ENCODE measurements around the gene CYB5R3. TPM values are rescaled to one million over a fixed set of nuclear protein-coding genes. Genes with fewer than 3 reads are reported as not detected.
"Not testable (repeated sequence)": the region's sequence is repeated elsewhere in the genome, so short reads cannot be mapped to it uniquely, and the experiment has no call there.

The CYB5R3 gene
- total and polyA plus RNA-seq, 7 experiments from 2014 or later: 34.3 to 74.1 (median 42.3) TPM

DNA sequence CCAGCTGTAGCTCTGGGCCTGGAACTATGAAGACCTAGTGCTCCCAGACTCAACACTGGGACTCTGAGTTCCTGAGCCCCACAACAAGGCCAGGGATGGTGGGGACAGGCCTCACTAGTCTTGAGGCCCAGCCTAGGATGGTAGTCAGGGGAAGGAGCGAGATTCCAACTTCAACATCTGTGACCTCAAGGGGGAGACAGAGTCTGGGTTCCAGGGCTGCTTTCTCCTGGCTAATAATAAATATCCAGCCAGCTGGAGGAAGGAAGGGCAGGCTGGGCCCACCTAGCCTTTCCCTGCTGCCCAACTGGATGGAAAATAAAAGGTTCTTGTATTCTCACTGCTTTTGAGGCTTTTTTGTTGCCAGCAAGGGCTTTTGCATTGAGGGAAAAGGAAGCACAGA is 75.1 kb downstream of the CYB5R3 start:
- H3K27ac Mint-ChIP-seq; H3K9me3 ChIP-seq (ENCODE audit: control insufficient read depth in 2 of 3, low read length in 3 of 3); H3K4me1 Mint-ChIP-seq; intact Hi-C loops (cut with micrococcal nuclease); H3K27me3 ChIP-seq (ENCODE audit: control insufficient read depth in 2 of 2, insufficient read depth in 2 of 2, low read length in 2 of 2); H3K27me3 Mint-ChIP-seq; H3K4me3 Mint-ChIP-seq; H3K4me1 ChIP-seq (ENCODE audit: control insufficient read depth in 2 of 2, insufficient read depth in 2 of 2, low read length in 2 of 2); CTCF ChIA-PET; ATAC-seq; H3K4me3 ChIP-seq (ENCODE audit: low read length); DNase-seq; H3K27ac ChIP-seq (ENCODE audit: low read depth, low read length); H3K9me3 Mint-ChIP-seq; POLR2A ChIA-PET: not testable (repeated sequence)
- H3K36me3 ChIP-seq (ENCODE audit: control insufficient read depth in 2 of 3, insufficient read depth in 3 of 3, low read length in 3 of 3): peaks cover 0 to 45% (median 8%) of the 10 kb centered on the region in 3 experiments
- peaks cover 0 to 28% (median 3%) of the 10 kb centered on the region in 5 donors for H3K36me3 Mint-ChIP-seq

- peaks cover 0 to 24% (median 3%) of the 10 kb centered on the region in 5 donors for H3K36me3 Mint-ChIP-seq
- intact Hi-C loops (cut with micrococcal nuclease); H3K27ac ChIP-seq (ENCODE audit: low read depth, low read length); H3K27me3 ChIP-seq (ENCODE audit: control insufficient read depth in 2 of 2, insufficient read depth in 2 of 2, low read length in 2 of 2); H3K27ac Mint-ChIP-seq; ATAC-seq; H3K4me1 ChIP-seq (ENCODE audit: control insufficient read depth in 2 of 2, insufficient read depth in 2 of 2, low read length in 2 of 2); H3K4me3 ChIP-seq (ENCODE audit: low read length); H3K9me3 ChIP-seq (ENCODE audit: control insufficient read depth in 2 of 3, low read length in 3 of 3); CTCF ChIA-PET; DNase-seq; H3K4me3 Mint-ChIP-seq; H3K27me3 Mint-ChIP-seq; H3K4me1 Mint-ChIP-seq; POLR2A ChIA-PET; H3K9me3 Mint-ChIP-seq: not testable (repeated sequence)
- H3K36me3 ChIP-seq (ENCODE audit: control insufficient read depth in 2 of 3, insufficient read depth in 3 of 3, low read length in 3 of 3): peaks cover 0 to 21% (median 2%) of the 10 kb centered on the region in 3 experiments
Observed at GRCh38 chr22:42571068-42571467, 78.1 kb downstream of the CYB5R3 start.

GRCh38 chr22:42570580-42570979 is 78.6 kb downstream of the CYB5R3 start:
- H3K4me1 ChIP-seq (ENCODE audit: control insufficient read depth in 2 of 2, insufficient read depth in 2 of 2, low read length in 2 of 2); DNase-seq; POLR2A ChIA-PET: not testable (repeated sequence)

GRCh38 chr22:42567950-42568349 is 81.2 kb downstream of the CYB5R3 start:
- H3K4me1 ChIP-seq (ENCODE audit: control insufficient read depth in 2 of 2, insufficient read depth in 2 of 2, low read length in 2 of 2); H3K4me3 Mint-ChIP-seq; H3K27me3 ChIP-seq (ENCODE audit: control insufficient read depth in 2 of 2, insufficient read depth in 2 of 2, low read length in 2 of 2); H3K4me1 Mint-ChIP-seq; H3K36me3 ChIP-seq (ENCODE audit: control insufficient read depth in 2 of 3, insufficient read depth in 3 of 3, low read length in 3 of 3); H3K27me3 Mint-ChIP-seq; DNase-seq; POLR2A ChIA-PET; H3K27ac ChIP-seq (ENCODE audit: low read depth, low read length); H3K27ac Mint-ChIP-seq; H3K4me3 ChIP-seq (ENCODE audit: low read length); H3K9me3 Mint-ChIP-seq; H3K9me3 ChIP-seq (ENCODE audit: control insufficient read depth in 2 of 3, low read length in 3 of 3); ATAC-seq; CTCF ChIA-PET; intact Hi-C loops (cut with micrococcal nuclease): not testable (repeated sequence)
- peaks cover 0 to 24% (median 3%) of the 10 kb centered on the region in 5 donors for H3K36me3 Mint-ChIP-seq

More at GRCh38 chr22:42570580-42570979, 78.6 kb downstream of the CYB5R3 start:
- H3K9me3 Mint-ChIP-seq; H3K4me1 Mint-ChIP-seq; intact Hi-C loops (cut with micrococcal nuclease); H3K27me3 Mint-ChIP-seq; H3K27me3 ChIP-seq (ENCODE audit: control insufficient read depth in 2 of 2, insufficient read depth in 2 of 2, low read length in 2 of 2); ATAC-seq; H3K4me3 ChIP-seq (ENCODE audit: low read length); H3K27ac ChIP-seq (ENCODE audit: low read depth, low read length); H3K4me3 Mint-ChIP-seq; CTCF ChIA-PET; H3K9me3 ChIP-seq (ENCODE audit: control insufficient read depth in 2 of 3, low read length in 3 of 3): not testable (repeated sequence)
- H3K36me3 ChIP-seq (ENCODE audit: control insufficient read depth in 2 of 3, insufficient read depth in 3 of 3, low read length in 3 of 3): peaks cover 0 to 22% (median 2%) of the 10 kb centered on the region in 3 experiments
- Mint-ChIP-seq H3K27ac (peak overlapping the region in 1 of 9 donors; percentile 52), H3K36me3 (peaks cover 0 to 24% (median 3%) of the 10 kb centered on the region in 5 donors)

Other genes with a start within 250 kb of the CYB5R3 start
- gene NFAM1, start 217.0 kb downstream of the CYB5R3 start, total RNA-seq: 10 to 100 TPM in 1 of 5 experiments, 1 to 10 TPM in 1, under 1 TPM in 3; 0.51 to 40.3 (median 0.77) TPM
- gene NFAM1, start 217.0 kb downstream of the CYB5R3 start, polyA plus RNA-seq: under 1 TPM; 0.03 to 0.06 TPM
- gene RRP7A, start 129.6 kb downstream of the CYB5R3 start, total RNA-seq: 100 to 1,000 TPM in 2 of 5 experiments, 10 to 100 TPM in 3; 43.2 to 125 (median 70.8) TPM
- gene RRP7A, start 129.6 kb downstream of the CYB5R3 start, polyA plus RNA-seq: 10 to 100 TPM; 39.3 to 46.2 TPM
- 1 to 10 TPM in 1 of 5 experiments, under 1 TPM in 3, not detected in 1; 0.27 to 1.0 (median 0.82) TPM for gene SERHL2, start 95.4 kb downstream of the CYB5R3 start, total RNA-seq
- under 1 TPM; 0.25 to 0.28 TPM for gene SERHL2, start 95.4 kb downstream of the CYB5R3 start, polyA plus RNA-seq
- gene POLDIP3, start 34.5 kb downstream of the CYB5R3 start, total RNA-seq: 10 to 100 TPM; 62.5 to 86.7 (median 75.2) TPM
- 100 to 1,000 TPM in 1 of 2 donors, 10 to 100 TPM in 1; 60.7 to 109 TPM for gene POLDIP3, start 34.5 kb downstream of the CYB5R3 start, polyA plus RNA-seq
- 1 to 10 TPM; 1.1 to 5.0 (median 1.5) TPM for gene ATP5MGL, start 8.8 kb downstream of the CYB5R3 start, total RNA-seq
- under 1 TPM; 0.35 to 0.45 TPM for gene ATP5MGL, start 8.8 kb downstream of the CYB5R3 start, polyA plus RNA-seq
- not detected for gene A4GALT, start 71.5 kb upstream of the CYB5R3 start, total RNA-seq
- gene A4GALT, start 71.5 kb upstream of the CYB5R3 start, polyA plus RNA-seq: not detected
- 10 to 100 TPM; 22.9 to 38.4 (median 31.0) TPM for gene ARFGAP3, start 207.9 kb upstream of the CYB5R3 start, total RNA-seq
- 10 to 100 TPM; 26.1 to 28.5 TPM for gene ARFGAP3, start 207.9 kb upstream of the CYB5R3 start, polyA plus RNA-seq

All from naive thymus-derived CD4-positive, alpha-beta T cell (primary cell).